Activated naive CD4-positive, alpha-beta T cell treated with anti-CD3 and anti-CD28 coated beads, Interleukin-2, amount 50 U/mL, for 24 hours (primary cell): ENCODE data around the gene IGF1R.
A peak's percentile ranks its signal among the peaks of the same experiment; 100 is the strongest.

Experiments used
- H3K27ac Mint-ChIP-seq: one replicate; pipeline ENCODE4 v1.8.0; 2021; ENCODE audit warnings: mild to moderate bottlenecking, mixed read lengths
- H3K27me3 Mint-ChIP-seq: one replicate; pipeline ENCODE4 v1.8.0; 2021; ENCODE audit warnings: mixed read lengths
- H3K36me3 Mint-ChIP-seq: one replicate; pipeline ENCODE4 v1.8.0; 2021; ENCODE audit warnings: mixed read lengths
- H3K4me1 Mint-ChIP-seq: one replicate; pipeline ENCODE4 v1.8.0; 2021; ENCODE audit warnings: mixed read lengths
- H3K4me3 Mint-ChIP-seq: one replicate; pipeline ENCODE4 v1.8.0; 2021; ENCODE audit warnings: mild to moderate bottlenecking, mixed read lengths
- H3K9me3 Mint-ChIP-seq: one replicate; pipeline ENCODE4 v1.8.0; 2021; ENCODE audit warnings: mixed read lengths

The IGF1R gene

GRCh38 chr15:98873441-98874218 lies 225.3 kb downstream of the IGF1R start:
- Mint-ChIP-seq H3K9me3 (no peaks in the 10 kb centered on the region), H3K4me3 (peak overlapping the region; percentile 8), H3K4me1 (peaks cover 58% of the 10 kb centered on the region), H3K27ac (peak overlapping the region; percentile 19), H3K36me3 (peaks cover 9% of the 10 kb centered on the region), H3K27me3 (no peaks in the 10 kb centered on the region)

GRCh38 chr15:98874370-98874769 lies 226.0 kb downstream of the IGF1R start:
- Mint-ChIP-seq H3K27me3 (no peaks in the 10 kb centered on the region), H3K27ac (no peak overlapping the region), H3K4me3 (no peak overlapping the region), H3K4me1 (peaks cover 61% of the 10 kb centered on the region), H3K36me3 (peaks cover 9% of the 10 kb centered on the region), H3K9me3 (no peaks in the 10 kb centered on the region)

- Mint-ChIP-seq H3K9me3 (no peaks in the 10 kb centered on the region), H3K36me3 (peaks cover 9% of the 10 kb centered on the region), H3K27ac (no peak overlapping the region), H3K4me1 (peaks cover 65% of the 10 kb centered on the region), H3K27me3 (no peaks in the 10 kb centered on the region), H3K4me3 (no peak overlapping the region)
These were observed 226.4 kb downstream of the IGF1R start for GRCh38 chr15:98874773-98875172.

- Mint-ChIP-seq H3K27me3 (no peaks in the 10 kb centered on the region), H3K9me3 (no peaks in the 10 kb centered on the region), H3K36me3 (peaks cover 6% of the 10 kb centered on the region), H3K4me3 (no peak overlapping the region), H3K4me1 (peaks cover 67% of the 10 kb centered on the region), H3K27ac (no peak overlapping the region)
These were observed 227.0 kb downstream of the IGF1R start for GRCh38 chr15:98875309-98875708.

GRCh38 chr15:98876451-98877369 lies 228.4 kb downstream of the IGF1R start:
- H3K27ac Mint-ChIP-seq: peak overlapping the region; percentile 16

GRCh38 chr15:98878172-98878571 lies 229.8 kb downstream of the IGF1R start:
- H3K36me3 Mint-ChIP-seq: no peaks in the 10 kb centered on the region
- H3K9me3 Mint-ChIP-seq: no peaks in the 10 kb centered on the region
- H3K4me1 Mint-ChIP-seq: peaks cover 69% of the 10 kb centered on the region
- no peak overlapping the region for H3K27ac Mint-ChIP-seq
- H3K4me3 Mint-ChIP-seq: no peak overlapping the region
- no peaks in the 10 kb centered on the region for H3K27me3 Mint-ChIP-seq

More at GRCh38 chr15:98876451-98877369, 228.4 kb downstream of the IGF1R start:
- H3K27me3 Mint-ChIP-seq: no peaks in the 10 kb centered on the region
- H3K9me3 Mint-ChIP-seq: no peaks in the 10 kb centered on the region
- H3K4me3 Mint-ChIP-seq: no peak overlapping the region
- H3K36me3 Mint-ChIP-seq: no peaks in the 10 kb centered on the region
- H3K4me1 Mint-ChIP-seq: peaks cover 70% of the 10 kb centered on the region

- Mint-ChIP-seq H3K36me3 (no peaks in the 10 kb centered on the region), H3K9me3 (no peaks in the 10 kb centered on the region), H3K27me3 (no peaks in the 10 kb centered on the region), H3K4me1 (peaks cover 68% of the 10 kb centered on the region), H3K27ac (no peak overlapping the region), H3K4me3 (no peak overlapping the region)
These were observed 230.5 kb downstream of the IGF1R start for GRCh38 chr15:98878862-98879261.

GRCh38 chr15:98881526-98882520 lies 233.5 kb downstream of the IGF1R start:
- Mint-ChIP-seq H3K4me3 (no peak overlapping the region), H3K4me1 (peaks cover 64% of the 10 kb centered on the region), H3K9me3 (no peaks in the 10 kb centered on the region), H3K27me3 (no peaks in the 10 kb centered on the region), H3K36me3 (no peaks in the 10 kb centered on the region), H3K27ac (peak overlapping the region; percentile 46)

- Mint-ChIP-seq H3K9me3 (no peaks in the 10 kb centered on the region), H3K4me1 (peaks cover 72% of the 10 kb centered on the region), H3K27me3 (no peaks in the 10 kb centered on the region), H3K4me3 (no peak overlapping the region), H3K36me3 (no peaks in the 10 kb centered on the region), H3K27ac (no peak overlapping the region)
These were observed 235.1 kb downstream of the IGF1R start for GRCh38 chr15:98883478-98883877.

- Mint-ChIP-seq H3K4me3 (no peak overlapping the region), H3K27me3 (no peaks in the 10 kb centered on the region), H3K9me3 (no peaks in the 10 kb centered on the region), H3K36me3 (no peaks in the 10 kb centered on the region), H3K4me1 (peaks cover 71% of the 10 kb centered on the region), H3K27ac (peak overlapping the region; percentile 60)
These were observed 236.6 kb downstream of the IGF1R start for GRCh38 chr15:98884894-98885293.

- Mint-ChIP-seq H3K27ac (no peak overlapping the region), H3K4me1 (peaks cover 60% of the 10 kb centered on the region), H3K27me3 (no peaks in the 10 kb centered on the region), H3K4me3 (no peak overlapping the region), H3K9me3 (no peaks in the 10 kb centered on the region), H3K36me3 (peaks cover 5% of the 10 kb centered on the region)
These were observed 239.6 kb downstream of the IGF1R start for GRCh38 chr15:98887976-98888375.

- peaks cover 52% of the 10 kb centered on the region for H3K4me1 Mint-ChIP-seq
- no peak overlapping the region for H3K4me3 Mint-ChIP-seq
- H3K36me3 Mint-ChIP-seq: peaks cover 8% of the 10 kb centered on the region
- H3K27ac Mint-ChIP-seq: no peak overlapping the region
- no peaks in the 10 kb centered on the region for H3K9me3 Mint-ChIP-seq
- H3K27me3 Mint-ChIP-seq: no peaks in the 10 kb centered on the region
These were observed 240.6 kb downstream of the IGF1R start for GRCh38 chr15:98888820-98889479.

GRCh38 chr15:98889930-98890695 lies 241.8 kb downstream of the IGF1R start:
- Mint-ChIP-seq H3K4me1 (peaks cover 47% of the 10 kb centered on the region), H3K36me3 (peaks cover 9% of the 10 kb centered on the region), H3K4me3 (no peak overlapping the region), H3K27ac (no peak overlapping the region), H3K27me3 (no peaks in the 10 kb centered on the region), H3K9me3 (no peaks in the 10 kb centered on the region)

- Mint-ChIP-seq H3K4me1 (peaks cover 43% of the 10 kb centered on the region), H3K36me3 (peaks cover 11% of the 10 kb centered on the region), H3K27me3 (no peaks in the 10 kb centered on the region), H3K27ac (no peak overlapping the region), H3K9me3 (no peaks in the 10 kb centered on the region), H3K4me3 (no peak overlapping the region)
These were observed 243.0 kb downstream of the IGF1R start for GRCh38 chr15:98891301-98891700.
